GM20000 (cell line): Measurements from ENCODE around the gene EPN1.

Experiments used
- DNase-seq: peaks from one replicate; pipeline ENCODE4 v3.0.0; 2012; ENCODE audit warnings: low spot score
- CTCF ChIP-seq: IDR thresholded peaks from 2 replicates; pipeline ENCODE4 v1.5.1; 2012; ENCODE audit warnings: mild to moderate bottlenecking, control low read depth; ENCODE audit errors: extremely low read depth, missing control alignments

EPN1 gene

GRCh38 chr19:55663846-55664536, 11.0 kb upstream of the EPN1 start:
- TF ChIP-seq CTCF = no peak

GRCh38 chr19:55666343-55667005, 8.6 kb upstream of the EPN1 start:
- DNase-seq = no peak
- no peak for TF ChIP-seq CTCF

More at GRCh38 chr19:55663846-55664536, 11.0 kb upstream of the EPN1 start:
- DNase-seq = no peak

- no peak for DNase-seq
- no peak for TF ChIP-seq CTCF
Measured at GRCh38 chr19:55667006-55667381, 8.0 kb upstream of the EPN1 start.

GRCh38 chr19:55667511-55667910, 7.5 kb upstream of the EPN1 start:
- DNase-seq = no peak
- TF ChIP-seq CTCF = no peak

- DNase-seq = no peak
- no peak for TF ChIP-seq CTCF
Measured at GRCh38 chr19:55667958-55668357, 7.1 kb upstream of the EPN1 start.

- no peak for DNase-seq
- TF ChIP-seq CTCF = no peak
Measured at GRCh38 chr19:55668603-55669348, 6.2 kb upstream of the EPN1 start.
